Stimulated activated CD4-positive, alpha-beta T cell treated with anti-CD3 and anti-CD28 coated beads, TNF-alpha, amount 100 ng/mL, for 48 hours (primary cell): ENCODE data around the gene B3GALNT1.

Experiments
- DNase-seq, 3 donors: peaks; one replicate each; pipeline ENCODE4 v3.0.0-alpha.2; 2020; ENCODE audit warnings: low read depth in 3 of 3

B3GALNT1 gene

GRCh38 chr3:161104561-161105551, at the start of gene B3GALNT1:
Gene B3GALNT1 (minus strand): TSS chr3:161105349. CDS start chr3:161086754, 18,595 bp downstream.
- DNase-seq: no peak

GRCh38 chr3:161153480-161153879, 48.3 kb upstream of the B3GALNT1 start:
- no peak for DNase-seq

GRCh38 chr3:161150001-161150525, 44.9 kb upstream of the B3GALNT1 start:
- DNase-seq: no peak

GRCh38 chr3:161149529-161149928, 44.4 kb upstream of the B3GALNT1 start:
- DNase-seq: no peak

GRCh38 chr3:161148832-161149475, 43.8 kb upstream of the B3GALNT1 start:
- DNase-seq: no peak

GRCh38 chr3:161142486-161142885, 37.3 kb upstream of the B3GALNT1 start:
- no peak for DNase-seq

GRCh38 chr3:161139686-161140085, 34.5 kb upstream of the B3GALNT1 start:
- DNase-seq: no peak

- DNase-seq: no peak
Measured at GRCh38 chr3:161137260-161137659, 32.1 kb upstream of the B3GALNT1 start.

- no peak for DNase-seq
Measured at GRCh38 chr3:161132391-161132790, 27.2 kb upstream of the B3GALNT1 start.

- no peak for DNase-seq
Measured at GRCh38 chr3:161126495-161126894, 21.3 kb upstream of the B3GALNT1 start.

- DNase-seq: no peak
Measured at GRCh38 chr3:161117646-161118045, 12.5 kb upstream of the B3GALNT1 start.

GRCh38 chr3:161108840-161109239, 3.7 kb upstream of the B3GALNT1 start:
- no peak for DNase-seq

GRCh38 chr3:161107311-161107710, 2.2 kb upstream of the B3GALNT1 start:
- DNase-seq: no peak

- DNase-seq: no peak
Measured at GRCh38 chr3:161103776-161104385, 1.3 kb downstream of the B3GALNT1 start.

- DNase-seq: no peak
Measured at GRCh38 chr3:161101609-161102008, 3.5 kb downstream of the B3GALNT1 start.

- no peak for DNase-seq
Measured at GRCh38 chr3:161100994-161101393, 4.2 kb downstream of the B3GALNT1 start.

- DNase-seq: no peak
Measured at GRCh38 chr3:161096771-161097367, 8.3 kb downstream of the B3GALNT1 start.

GRCh38 chr3:161093895-161094294, 11.3 kb downstream of the B3GALNT1 start:
- no peak for DNase-seq

GRCh38 chr3:161084277-161084676, 20.9 kb downstream of the B3GALNT1 start:
- no peak for DNase-seq

- DNase-seq: no peak
Measured at GRCh38 chr3:161083131-161083530, 22.0 kb downstream of the B3GALNT1 start.

- DNase-seq: no peak
Measured at GRCh38 chr3:161082063-161082462, 23.1 kb downstream of the B3GALNT1 start.

GRCh38 chr3:161081633-161082032, 23.5 kb downstream of the B3GALNT1 start:
- DNase-seq: no peak
